Stimulated activated CD4-positive, alpha-beta T cell treated with anti-CD3 and anti-CD28 coated beads, Interleukin-1b, Interleukin-23, amount 100 ng/mL, for 1 hour (primary cell): Measurements from ENCODE around the gene MRTFA.
"Not testable (repeated sequence)": the region's sequence is repeated elsewhere in the genome, so short reads cannot be mapped to it uniquely, and the experiment has no call there.

Experiments
- DNase-seq, 2 donors: peaks; one replicate each; pipeline ENCODE4 v3.0.0-alpha.2; 2020; ENCODE audit warnings: low read depth in 2 of 2

The MRTFA gene

DNA sequence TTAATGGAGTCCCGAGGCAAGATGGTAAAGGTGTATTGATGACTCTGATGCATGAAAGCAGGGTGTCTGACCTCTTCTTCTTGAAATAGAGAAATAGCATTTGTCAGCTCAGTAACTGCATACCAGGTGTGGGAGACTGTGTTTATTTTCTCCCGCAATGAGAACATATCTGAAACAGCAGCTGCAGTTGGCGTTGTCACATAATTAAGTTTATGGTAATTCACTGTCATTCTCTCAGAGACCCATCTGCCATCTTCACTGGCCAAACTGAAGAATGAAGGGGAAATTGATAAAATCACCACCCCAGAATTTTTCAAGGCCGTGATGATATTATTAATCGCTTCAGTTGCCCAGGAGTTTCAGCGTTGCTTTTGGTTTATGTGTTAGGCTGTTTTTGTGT is 22.6 kb upstream of the MRTFA start:
- no peak for DNase-seq

DNA sequence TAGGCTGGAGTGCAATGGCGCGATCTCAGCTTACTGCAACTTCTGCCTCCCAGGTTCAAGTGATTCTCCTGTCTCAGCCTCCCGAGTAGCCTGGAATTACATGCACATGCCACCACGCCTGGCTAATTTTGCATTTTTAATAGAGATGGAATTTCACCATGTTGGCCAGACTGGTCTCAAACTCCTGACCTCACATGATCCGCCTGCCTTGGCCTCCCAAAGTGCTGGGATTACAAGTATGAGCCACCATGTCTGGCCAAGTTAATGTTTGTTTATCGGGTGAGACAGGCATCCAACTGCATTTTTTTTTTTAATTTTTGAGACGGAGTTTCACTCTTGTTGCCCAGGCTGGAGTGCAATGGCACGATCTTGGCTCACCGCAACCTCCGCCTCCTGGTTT is 20.1 kb upstream of the MRTFA start:
- not testable (repeated sequence) for DNase-seq

DNA sequence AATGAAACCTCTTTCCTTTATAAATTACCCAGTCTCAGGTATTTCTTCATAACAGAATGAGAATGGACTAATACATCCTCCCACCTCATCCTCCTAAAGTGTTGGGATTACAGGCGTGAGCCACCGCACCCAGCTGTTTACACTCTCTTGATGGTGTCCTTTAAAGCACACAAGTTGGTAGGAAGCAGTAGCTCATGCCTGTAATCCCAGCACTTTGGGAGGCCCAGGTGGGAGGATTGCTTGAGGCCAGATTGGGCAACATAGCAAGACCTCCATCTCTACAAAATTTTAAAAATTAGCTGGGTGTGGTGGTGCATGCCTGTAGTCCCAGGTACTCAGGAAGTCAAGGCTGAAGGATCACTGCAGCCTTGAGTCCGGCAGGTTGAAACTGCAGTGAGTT is 19.4 kb upstream of the MRTFA start:
- DNase-seq: not testable (repeated sequence)

DNA sequence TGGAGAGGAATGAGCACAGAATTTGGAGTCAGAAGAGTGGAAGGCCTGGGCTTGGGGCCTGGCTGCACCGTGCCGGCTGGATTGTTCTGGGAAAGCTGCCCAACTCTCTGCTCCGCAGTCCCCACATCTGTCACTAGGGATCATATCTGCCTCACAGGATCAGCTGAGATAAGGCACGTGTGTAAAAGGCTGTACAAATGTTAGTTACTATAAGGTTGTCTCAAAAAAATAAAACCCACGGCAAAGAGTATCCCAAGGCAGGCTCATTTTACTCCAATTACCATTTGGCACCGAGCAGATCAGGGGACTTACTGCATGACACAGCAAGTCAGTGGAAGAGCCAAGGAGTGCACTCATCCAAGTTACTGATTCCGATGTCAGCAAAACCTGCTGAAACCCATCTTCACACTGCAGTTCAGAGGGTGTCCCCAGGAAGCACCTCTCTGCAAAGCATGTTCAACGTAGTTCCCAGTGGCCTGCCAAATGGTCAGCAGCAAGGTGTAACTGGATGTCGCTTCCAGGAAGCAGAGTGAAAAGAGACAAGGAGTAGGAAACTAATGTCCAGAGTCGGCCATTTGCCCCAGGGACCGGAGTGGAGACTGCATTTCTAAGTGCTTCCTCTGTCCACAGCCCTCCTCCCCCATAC is 18.1 kb upstream of the MRTFA start:
- no peak for DNase-seq

DNA sequence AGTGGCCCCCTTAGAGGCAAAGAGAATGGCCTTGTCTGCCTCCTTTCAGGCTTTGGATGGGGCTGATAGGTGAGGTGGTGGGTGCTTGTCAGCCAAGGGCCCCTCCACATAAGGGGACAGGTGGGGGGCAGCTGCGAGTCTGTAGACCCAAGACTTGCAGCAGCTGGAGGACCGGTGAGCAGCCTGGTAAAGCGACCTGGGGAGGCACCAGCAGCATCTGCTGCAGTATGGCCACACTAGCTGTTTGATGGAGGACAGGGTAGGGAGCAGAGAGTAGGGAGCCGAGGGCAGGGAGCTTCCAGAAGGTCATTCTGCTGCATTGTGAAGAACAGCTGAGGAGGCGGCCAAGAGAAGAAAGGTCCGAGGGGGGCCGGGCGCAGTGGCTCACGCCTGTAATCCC is 16.8 kb upstream of the MRTFA start:
- no peak for DNase-seq

DNA sequence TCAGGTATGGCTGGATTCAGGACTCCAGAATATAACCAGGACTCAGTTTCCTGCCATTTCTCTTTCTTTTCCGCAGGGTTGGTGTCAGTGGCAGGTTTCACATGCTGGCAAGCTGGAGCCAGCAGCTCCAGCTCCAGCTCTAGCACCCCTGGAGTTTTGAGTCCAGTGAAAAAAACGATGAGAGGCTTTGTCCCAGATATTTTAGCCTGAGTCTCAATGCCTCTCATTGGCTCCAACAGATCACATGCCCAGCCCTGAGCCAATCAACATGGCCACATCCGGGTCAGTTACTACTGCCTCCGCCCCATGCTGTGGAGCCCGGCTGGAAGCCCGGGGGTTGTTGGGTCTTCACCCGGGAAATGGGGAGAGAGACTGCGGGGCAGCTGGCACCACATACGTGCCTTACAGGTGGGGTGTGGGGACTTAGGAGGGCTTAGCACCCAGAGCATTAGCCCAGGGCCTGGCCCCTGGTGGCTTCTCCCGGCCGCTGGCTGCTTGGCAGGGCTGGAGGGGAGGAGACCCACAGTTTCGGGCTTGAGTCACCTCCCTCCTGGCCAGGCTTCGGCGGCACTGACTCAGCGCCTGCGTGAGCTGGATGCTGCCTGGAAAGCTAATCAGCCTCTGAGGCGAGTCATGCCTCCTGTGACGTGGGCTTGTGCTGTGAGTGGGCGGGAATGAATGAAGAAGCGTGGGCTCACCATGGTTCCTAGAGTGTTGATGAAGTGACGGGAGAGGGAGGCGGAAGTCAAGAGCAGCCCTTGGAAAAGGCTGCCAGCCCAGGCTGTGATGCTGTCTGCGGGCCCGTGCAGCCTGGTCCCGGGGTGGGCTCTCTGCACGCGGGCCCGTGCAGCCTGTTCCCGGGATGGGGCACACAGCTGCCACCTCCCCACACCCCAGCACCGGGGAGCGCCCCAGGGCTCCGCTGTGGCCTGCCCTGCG is 15.3 kb upstream of the MRTFA start:
- peak; percentile 55 to 57 for DNase-seq

DNA sequence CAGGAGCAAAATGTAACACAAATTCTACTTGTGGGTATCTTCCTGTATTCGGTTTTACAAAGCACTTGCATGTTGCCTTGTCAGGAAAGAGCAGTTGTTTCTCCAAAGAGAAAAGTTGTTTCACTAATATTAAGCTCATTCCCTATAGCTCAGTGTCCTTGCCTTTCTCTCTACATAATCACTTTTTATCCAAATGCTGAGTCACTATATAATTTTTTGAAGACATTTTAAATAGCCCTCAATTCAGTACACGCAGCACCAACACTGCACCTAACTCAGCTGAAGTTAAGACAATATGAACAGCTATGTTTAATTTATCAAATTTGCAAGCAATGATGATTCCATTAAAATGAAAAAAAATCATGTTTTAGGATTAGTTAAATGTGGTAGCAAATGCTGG is 14.5 kb upstream of the MRTFA start:
- no peak for DNase-seq

DNA sequence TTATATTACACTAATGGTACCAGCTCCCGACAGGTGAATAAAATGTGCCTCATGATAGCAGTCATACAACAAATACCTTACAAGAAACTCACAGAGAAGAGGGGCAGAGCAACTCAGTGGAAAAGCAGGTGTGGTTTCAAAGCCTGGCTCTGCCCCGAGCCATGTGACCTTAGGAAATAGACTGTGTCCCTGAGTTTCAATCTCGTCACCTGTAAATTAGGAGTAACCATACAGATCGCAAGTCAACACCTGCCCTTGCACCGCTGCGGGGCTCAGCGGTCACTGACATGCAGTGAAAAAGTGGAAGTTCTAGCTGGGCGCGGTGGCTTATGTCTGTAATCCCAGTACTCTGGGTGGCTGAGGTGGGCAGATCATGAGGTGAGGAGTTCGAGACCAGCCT is 11.9 kb upstream of the MRTFA start:
- no peak for DNase-seq

DNA sequence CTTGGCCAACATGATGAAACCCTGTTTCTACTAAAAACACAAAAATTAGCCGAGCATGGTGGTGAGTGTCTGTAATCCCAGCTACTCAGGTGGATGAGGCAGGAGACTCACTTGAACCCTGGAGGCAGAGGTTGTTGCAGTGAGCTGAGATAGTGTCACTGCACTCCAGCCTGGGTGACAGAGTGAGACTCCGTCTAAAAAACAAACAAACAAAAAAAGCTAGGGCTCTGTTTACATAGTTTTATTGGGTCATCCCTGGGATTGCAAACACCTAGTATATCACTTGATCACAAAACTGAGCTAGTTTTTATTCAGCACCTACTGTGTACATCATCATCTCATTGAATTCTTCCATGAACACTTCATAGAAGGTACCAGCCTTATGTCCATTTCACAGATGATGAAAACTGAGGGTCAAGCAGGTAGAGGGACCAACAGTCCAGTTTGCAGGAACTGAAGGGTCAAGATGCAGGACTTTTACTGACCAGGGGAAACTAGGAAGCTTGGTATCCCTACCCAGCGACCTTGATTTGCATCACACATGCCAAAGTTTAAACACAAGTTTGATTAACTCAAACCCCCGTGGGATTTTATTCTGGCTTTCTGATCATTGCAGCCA is 9.2 kb upstream of the MRTFA start:
- DNase-seq: no peak

DNA sequence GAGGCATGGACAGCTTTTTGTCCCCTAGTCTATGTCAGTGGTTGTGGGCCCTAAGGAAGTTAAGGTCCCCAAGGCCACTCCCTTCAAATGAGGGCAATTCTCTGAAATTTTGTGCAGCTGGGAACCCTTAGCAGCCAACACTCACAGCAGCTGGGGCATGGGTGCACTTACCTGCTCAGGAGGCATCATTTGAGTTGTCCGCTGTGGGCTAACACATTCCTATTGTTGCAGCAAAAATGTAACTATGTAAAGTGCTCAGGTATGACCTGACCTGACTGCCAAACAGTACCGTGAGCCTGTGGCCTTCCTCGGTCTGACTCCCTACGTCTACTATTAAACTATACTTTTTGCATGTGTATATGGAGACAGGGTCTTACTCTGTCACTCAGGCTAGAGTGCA is 5.8 kb upstream of the MRTFA start:
- DNase-seq: no peak

DNA sequence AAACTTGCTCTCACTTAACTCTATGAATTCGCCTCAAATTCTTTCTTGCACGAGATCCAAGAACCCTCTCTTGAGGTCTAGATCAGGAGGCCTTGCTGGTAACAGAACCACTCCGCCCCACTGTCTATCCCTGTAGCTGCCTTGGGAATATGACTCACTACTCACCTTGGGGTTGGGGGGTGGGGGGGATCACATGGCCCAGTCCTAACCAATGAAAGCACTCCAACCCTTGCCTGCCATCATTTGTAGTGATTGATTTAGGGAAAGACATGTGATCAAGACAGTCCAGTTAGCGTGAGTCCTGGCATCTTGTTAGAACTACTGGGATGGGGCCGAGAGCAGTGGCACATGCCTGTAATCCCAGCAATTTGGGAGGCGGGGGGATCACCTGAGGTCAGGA is 4.8 kb upstream of the MRTFA start:
- DNase-seq: no peak

DNA sequence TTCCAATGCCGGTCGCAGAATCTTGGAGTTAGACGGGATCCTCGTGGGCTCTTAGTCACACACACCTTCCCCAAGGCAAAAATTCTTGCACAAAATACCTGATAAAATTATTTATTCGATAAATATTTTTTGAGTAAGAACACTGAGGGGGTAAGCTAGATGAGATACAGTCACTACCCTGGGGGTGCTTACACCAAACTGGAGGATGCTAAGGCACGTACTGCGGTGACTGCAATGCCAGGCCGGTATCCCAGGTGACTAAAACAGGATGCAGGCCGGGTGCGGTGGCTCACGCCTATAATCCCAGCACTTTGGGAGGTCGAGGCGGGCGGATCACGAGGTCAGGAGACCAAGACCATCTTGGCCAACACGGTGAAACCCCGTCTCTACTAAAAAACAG is 1.7 kb upstream of the MRTFA start:
- no peak for DNase-seq

DNA sequence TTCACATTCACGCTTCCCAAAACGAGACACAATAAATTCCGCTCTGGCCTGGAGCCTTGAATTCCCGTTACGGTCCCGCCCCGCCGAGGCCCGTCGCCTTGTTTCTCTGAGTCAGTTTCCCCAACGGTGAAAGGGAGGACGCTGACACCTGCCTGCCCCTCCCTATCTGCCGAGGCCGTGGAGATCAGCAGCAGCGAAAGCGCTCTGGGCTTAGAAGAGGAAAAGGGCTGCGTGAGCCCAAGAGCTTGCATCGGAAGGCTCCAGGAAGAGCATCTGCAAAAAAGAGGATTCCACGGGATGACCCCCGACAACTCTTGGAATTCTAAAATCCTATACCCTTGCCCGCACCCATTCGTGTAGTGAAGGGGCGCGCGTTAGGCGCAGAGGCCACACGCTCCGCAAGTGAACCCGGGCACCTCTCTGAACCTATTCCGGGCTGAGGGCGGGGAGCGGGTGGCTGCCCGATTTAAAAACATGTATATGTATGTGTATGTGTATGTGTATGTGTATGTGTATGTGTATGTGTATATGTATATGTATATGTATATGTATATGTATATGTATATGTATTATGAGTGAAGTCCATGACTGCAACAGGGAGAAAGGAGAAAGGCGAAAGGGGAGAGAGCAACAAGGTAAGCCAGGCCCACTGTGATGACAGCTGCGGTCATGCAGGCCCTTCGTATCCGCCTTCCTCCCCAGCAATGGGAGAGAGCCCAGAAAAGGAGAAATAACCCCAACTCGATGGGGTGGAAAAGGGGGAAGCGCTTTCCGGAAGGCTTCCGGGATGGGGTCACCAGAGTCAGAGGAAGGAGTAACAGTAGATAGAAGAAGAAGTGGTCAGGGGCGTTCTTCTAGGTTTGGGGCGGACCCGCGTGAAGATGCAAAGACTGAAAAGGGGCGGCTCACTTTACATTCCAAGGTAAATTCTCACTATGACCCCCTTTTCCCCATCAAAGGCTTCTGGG is 948 bp upstream of the MRTFA start:
- peak; percentile 10 to 32 for DNase-seq

DNA sequence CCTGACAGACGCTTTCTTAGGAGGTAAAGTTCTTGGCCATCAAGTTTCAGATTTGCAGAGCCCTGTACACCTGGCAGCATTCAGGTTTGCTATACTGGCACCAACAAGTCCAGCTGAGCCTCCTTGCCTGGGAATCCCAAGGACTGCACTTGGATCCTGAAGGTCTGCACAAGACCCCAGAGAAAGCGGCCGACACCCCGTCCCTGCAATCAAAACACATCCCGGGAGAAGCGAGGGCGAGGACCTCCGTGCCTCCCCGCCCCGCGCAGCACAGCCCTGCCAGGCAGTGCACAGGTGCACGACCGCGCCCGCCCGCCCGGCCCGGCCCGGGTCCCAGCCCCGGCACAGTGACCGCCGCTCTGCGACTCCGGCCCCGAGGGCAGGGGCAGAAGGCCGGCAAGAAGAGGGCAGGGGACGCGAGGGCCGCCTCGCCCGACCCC is 559 bp downstream of the MRTFA start:
- no peak for DNase-seq

DNA sequence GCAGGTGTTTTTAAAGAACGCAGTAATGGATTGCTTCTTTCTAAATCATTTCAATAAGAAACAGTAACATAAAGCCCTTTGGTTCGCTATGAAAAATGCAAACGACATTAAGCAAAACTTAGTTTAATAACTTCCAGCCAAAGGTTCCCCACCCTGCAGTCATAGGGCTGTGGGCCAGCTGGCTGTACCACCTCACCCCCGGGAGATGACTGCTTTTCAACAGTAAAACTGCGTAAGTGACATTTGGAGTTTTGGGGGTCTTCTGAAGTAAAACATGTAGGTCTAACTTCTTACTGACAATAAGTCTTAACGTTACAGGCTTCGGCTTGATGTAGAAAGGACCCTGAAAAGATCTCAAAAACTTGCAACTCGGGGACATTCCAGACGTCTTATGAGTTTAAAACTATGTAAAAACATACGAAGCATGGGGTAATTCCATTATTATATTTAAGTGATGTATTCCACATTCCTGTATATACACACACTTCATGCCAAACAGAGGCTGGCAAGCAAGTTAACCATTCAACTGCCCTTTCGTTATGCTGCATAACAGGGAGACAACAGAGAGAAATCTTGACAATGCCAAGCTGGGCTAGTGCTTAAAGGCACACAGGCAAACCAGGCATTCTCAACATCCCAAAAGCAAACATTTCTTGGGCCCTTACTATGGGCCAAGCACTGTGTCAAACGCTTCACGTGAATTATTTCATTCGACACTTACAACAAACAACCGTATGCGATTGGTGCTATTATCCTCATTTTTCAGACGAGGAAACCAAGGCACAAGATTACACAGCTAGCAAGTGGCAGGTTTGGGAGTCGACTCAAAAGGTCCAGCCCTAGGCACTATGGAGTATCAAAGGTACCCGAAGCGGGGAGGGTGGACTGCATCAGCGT is 1.2 kb downstream of the MRTFA start:
- no peak for DNase-seq

DNA sequence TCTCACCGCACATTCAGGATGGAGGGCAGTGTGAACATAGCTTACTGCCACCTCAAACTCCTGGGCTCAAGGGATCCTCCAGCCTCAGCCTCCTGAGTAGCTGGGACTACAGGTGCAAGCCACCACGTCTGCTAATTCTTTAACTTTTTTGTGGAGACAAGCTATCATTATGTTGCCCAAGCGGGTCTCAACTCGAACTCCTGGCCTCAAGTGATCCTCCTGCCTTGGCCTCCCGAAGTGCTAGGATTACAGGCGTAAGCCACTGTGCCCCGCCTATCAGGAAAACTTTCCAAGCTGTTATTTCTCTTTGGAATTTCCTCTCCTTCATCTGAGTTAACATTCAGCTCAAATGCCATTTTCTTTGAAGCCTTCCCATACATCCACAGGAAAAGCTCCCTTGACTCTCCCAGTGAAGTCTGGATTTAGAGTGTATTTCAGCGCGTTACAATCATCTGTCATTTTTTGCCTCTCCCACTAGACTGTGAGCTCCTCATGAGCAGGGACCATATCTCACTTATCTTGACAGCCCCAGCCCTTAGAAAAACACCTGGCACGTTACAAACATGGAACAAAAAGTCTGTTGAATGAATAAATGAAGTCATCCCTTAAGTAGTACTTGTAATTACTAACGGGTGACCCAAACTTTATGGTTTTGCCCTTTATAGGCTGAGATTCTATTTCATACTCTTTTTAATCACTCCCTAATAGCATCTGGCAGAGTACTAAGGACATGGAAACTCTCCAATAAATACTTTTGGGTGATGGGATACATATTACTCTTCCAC is 2.2 kb downstream of the MRTFA start:
- no peak for DNase-seq

DNA sequence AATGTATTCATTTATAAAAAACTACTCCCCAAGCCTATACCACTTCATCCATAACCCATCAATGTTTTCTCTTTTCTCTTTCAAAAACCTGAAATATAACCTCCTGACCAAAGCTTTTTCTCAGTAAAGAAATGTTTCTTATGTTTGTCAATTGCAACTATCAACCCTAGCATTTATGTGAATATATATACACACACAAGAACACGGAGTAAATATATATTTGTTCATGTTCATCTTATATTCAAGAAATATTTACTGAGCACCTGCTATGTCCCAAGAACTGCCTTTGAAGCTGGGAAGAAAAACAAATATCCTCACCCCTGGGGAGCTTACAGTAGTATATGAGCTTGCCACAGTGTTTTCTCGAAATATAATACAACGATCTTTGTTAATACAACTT is 3.5 kb downstream of the MRTFA start:
- no peak for DNase-seq

DNA sequence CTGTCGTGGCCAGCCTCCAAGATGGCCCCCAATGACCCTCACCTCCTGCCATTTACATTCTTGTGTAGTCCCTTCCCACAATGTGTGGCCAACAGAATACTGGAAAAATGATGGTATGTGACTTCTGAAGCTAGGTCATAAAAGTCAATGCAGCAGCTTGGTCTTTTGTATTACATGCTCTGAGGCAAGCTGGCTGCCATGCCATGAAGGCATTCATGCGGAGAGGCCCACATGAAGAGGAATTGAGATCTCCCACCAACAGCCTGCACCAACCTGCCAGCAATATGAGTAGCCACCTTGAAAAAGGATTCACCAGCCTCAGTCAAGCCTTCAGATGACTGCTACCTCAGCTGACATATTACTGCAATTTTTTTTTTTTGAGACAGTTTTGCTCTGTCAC is 4.6 kb downstream of the MRTFA start:
- DNase-seq: no peak

DNA sequence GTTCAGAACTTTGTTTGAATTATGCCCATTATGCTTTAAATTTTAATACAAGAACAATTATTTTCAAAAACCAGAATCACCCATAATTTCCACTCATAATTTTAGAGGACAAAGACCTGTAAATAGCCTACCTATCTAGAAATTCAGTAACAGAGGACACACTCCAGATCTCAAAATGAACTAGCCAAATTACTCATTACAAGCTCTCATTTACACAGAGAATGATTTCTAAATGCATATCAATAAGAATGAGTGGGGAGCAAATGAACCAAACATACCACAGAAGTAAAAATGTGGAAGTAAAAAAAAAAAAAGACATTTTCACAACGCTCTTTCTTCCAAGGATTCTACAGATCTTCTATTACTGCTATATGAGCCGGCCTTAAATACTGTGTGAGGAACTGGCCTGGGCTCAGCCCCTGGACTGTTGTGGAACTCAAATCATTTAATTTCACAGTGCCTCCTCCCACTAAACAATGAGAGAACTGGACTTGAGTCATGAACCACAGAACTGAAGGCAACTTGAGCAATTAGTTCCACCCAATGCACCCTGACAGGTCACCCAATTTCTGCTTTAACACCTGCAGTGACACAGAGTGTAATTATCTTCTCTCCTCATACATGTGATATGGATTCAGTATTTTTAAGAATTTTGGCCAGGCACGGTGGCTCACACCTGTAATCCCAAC is 8.0 kb downstream of the MRTFA start:
- no peak for DNase-seq
